Heart left ventricle (tissue), 13 donors: ENCODE results near the gene FOXC1.

Source experiments
- POLR2A ChIP-seq, 2 donors: fragments of 450-650 bp; IDR thresholded peaks; one replicate each; pipeline ENCODE4 v1.6.1; 2017; ENCODE audit warnings: antibody characterized with exemption in 2 of 2, mild to moderate bottlenecking in 2 of 2, moderate library complexity in 2 of 2
- TF ChIP-seq, protein P1 (sequence below), 12 donors: fragments of 200-600 bp; sonication (generic) in 4 of 12; IDR thresholded peaks; one replicate each; pipeline versions ENCODE4 v1.5.0 to v1.8.0; 2018 to 2022; ENCODE audit warnings: antibody characterized with exemption in 12 of 12, mild to moderate bottlenecking in 5 of 12
- donor health status: ischemic (EF 13 %, LVEDD 7.1; RV severe dilation, severe dysfunction).
- donor health status: DM: no; HTN: yes; CAD: no.
- donor health status: DM: no; HTN: no; CAD: no.
- donor health status: ischemic (EF 25% LVEDD 6.9; RV normal size, moderate dysfunction).
- donor health status: ischemic (EF 25% LVEDD 5.7; RV mildly dilated, moderate dysfunction).
- donor health status: ischemic (EF 35%, LVEDD 5.7; RV mildly dilated, moderate dysfunction).
- donor health status: nonischemic (EF 11% LVEDD 7.7; RV severe dilation, severe dysfunction).
- donor health status: DM: yes; HTN: yes; CAD: no.
- donor health status: PGD.
- donor health status: ischemic (EF 29% LVEDD 5.4; RV normal size, mild dysfunction).
- donor health status: nonischemic (EF 23%, LVEDD 6.1; RV moderate dilation, normal function).

GRCh38 chr6:1579096-1579495 lies 30.6 kb upstream of the FOXC1 start:
- TF ChIP-seq, protein P1, sequence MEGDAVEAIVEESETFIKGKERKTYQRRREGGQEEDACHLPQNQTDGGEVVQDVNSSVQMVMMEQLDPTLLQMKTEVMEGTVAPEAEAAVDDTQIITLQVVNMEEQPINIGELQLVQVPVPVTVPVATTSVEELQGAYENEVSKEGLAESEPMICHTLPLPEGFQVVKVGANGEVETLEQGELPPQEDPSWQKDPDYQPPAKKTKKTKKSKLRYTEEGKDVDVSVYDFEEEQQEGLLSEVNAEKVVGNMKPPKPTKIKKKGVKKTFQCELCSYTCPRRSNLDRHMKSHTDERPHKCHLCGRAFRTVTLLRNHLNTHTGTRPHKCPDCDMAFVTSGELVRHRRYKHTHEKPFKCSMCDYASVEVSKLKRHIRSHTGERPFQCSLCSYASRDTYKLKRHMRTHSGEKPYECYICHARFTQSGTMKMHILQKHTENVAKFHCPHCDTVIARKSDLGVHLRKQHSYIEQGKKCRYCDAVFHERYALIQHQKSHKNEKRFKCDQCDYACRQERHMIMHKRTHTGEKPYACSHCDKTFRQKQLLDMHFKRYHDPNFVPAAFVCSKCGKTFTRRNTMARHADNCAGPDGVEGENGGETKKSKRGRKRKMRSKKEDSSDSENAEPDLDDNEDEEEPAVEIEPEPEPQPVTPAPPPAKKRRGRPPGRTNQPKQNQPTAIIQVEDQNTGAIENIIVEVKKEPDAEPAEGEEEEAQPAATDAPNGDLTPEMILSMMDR (IDR thresholded peaks at IDR 0.05): no peak
- no peak for TF ChIP-seq POLR2A (IDR thresholded peaks at IDR 0.05)
